Thyroid gland (tissue), 4 donors: ENCODE measurements around the gene NRN1.

ENCODE experiments used
- CTCF ChIP-seq, 6 experiments: fragments of 200-600 bp in 3 of 6; fragments of 450-650 bp in 3 of 6; sonication (generic) in 3 of 6; IDR thresholded peaks; one replicate each; pipeline ENCODE4 v1.5.1; 2016 to 2019; ENCODE audit warnings: antibody characterized with exemption in 6 of 6, mild to moderate bottlenecking in 2 of 6, inconsistent platforms in 1 of 6, moderate library complexity in 1 of 6
- POLR2A ChIP-seq, 2 donors: fragments of 450-650 bp; IDR thresholded peaks; one replicate each; pipeline ENCODE4 v1.6.1; 2017; ENCODE audit warnings: antibody characterized with exemption in 2 of 2, mild to moderate bottlenecking in 2 of 2, moderate library complexity in 1 of 2

- no peak for TF ChIP-seq CTCF (IDR thresholded peaks at IDR 0.05)
- TF ChIP-seq POLR2A (IDR thresholded peaks at IDR 0.05), result no peak
These were observed 7.7 kb downstream of the NRN1 start for GRCh38 chr6:5998711-5999687.
